Hypothalamus (tissue), 51 donors: ENCODE results near the gene NANOS2.

Source experiments
- DNase-seq, 51 donors: peaks; one replicate each; lab custom pipeline; 2025; lab: John Stamatoyannopoulos, UW

NANOS2 gene

GRCh38 chr19:45913874-45914830 is at the start of gene NANOS2:
Gene NANOS2 (minus strand): TSS chr19:45914778. CDS start chr19:45914693, 85 bp downstream.
- DNase-seq, result peak in 8 of 51 donors; percentile 2 to 38 (median 10)

DNA sequence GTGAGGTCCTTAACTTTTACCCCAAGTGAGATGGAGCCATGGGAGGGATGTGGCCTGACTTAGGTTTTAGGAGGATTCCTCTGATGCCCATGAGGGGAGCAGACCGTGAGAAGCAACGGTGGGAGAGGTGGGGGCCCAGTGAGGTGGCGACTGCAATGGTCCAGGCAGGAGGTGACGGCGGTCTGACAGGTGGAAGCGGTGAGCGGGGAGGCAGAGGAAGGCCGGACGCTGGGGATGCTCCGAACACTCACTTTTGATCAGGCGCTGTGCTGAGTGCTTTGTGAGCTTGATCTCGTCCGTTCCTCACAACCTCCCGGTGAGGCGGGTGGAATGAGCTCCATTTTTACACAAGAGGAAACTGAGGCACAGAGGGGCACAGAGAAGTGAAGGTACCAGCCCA is 47.4 kb upstream of the NANOS2 start:
- DNase-seq, result no peak

- DNase-seq, result peak in 8 of 51 donors; percentile 8 to 33 (median 12)
Observed at GRCh38 chr19:45960595-45961235, 46.1 kb upstream of the NANOS2 start.

DNA sequence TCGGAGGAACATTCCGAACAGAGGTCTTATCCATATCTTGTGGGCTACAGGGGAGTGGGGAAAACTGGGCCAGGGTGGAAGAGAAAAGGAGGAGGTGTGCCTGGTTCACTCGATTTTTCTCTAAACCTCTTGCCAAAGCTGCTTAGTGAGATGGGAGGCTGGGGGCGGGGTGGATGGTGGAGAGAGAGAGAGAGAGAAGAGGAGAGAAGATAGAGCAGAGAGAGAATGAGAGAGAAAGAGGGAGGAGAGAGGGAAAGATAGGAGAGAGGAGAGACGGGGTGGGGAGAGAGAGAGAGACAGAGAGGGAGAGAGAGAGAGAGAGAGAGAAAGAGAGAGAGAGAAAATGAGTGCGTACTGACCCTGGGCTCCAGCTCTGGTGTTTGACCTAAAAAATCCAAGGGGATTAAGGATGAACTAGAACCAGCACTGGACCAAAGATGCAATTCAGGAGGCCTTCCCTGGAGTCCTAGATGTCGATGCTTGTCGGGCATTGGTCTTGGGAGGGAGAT is 45.0 kb upstream of the NANOS2 start:
- no peak for DNase-seq

GRCh38 chr19:45958769-45959516 is 44.4 kb upstream of the NANOS2 start:
- peak in 1 of 51 donors; percentile 53 for DNase-seq

- DNase-seq, result no peak
Observed at GRCh38 chr19:45958320-45958719, 43.7 kb upstream of the NANOS2 start.

DNA sequence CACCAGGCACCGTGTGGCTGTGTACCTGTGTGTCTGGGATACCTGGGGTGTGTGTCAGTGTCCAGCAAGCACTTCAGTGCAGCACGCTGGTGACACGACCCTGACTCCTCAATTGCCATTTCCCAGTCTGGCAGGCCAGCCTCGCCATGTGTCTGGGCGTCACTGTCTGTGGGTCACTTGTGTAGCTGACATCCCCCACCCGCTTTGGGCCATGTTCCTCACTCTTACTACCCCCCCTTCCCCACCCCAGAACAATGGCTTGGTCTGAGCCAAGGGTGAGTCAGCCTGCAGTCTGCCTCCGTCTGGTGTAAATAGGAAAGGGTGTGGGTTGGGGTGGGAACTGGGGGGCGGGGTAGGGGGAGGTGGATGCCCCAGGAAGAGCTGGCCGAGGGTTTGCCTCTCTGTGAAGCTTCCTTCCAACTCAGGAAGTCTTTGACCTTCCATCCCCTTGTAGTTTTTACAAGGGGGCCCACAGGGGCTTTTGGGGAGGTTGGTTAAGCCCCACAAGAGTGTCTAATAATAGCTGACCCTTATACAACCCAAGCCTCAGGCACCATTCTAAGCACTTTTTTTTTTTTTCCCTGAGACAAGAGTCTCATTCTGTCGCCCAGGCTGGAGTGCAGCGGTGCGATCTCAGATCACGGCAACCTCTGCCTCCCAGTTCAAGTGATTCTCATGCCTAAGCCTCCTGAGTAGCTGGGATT is 41.5 kb upstream of the NANOS2 start:
- DNase-seq, result peak in 41 of 51 donors; percentile 7 to 88 (median 60)

DNA sequence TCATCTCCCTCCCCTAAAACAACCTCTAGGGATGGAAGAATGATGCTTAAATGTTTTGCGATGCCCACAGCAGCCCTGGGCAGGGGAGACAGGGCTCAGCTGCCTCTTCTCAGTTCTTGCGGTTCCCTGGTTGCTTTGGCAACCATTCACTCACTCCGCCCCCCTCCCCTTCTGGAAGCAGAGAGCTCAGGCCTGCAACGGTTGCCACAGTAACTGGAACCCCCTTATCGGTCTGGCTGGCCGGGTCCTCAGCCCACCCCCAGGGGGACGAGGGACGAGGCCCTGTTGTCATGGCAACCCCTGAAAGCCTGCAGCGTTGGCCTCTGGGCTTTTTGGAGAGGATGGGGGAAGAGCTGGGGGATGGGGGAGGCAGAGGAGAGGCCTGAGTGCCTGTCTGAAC is 39.6 kb upstream of the NANOS2 start:
- DNase-seq, result peak in 19 of 51 donors; percentile 24 to 64 (median 45)

DNA sequence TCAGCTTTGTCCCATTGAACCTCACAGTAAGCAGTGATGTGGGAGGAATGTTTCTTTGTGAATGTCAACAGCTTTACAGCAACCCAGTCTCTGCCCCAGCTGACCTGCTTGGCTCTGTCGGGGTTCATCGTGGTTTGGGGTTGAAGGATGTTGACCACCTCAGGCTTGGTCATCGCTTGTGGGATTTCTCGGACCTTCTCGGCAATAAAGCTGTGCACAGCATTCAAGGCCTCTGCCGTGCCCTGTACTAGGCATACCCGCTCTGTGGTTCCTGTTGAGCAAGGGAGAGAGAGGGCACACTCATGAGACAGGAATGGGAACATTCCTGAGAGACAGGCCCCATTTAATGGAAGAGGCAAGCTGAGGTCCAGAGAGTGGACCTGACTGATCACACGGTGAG is 39.1 kb upstream of the NANOS2 start:
- DNase-seq, result no peak

DNA sequence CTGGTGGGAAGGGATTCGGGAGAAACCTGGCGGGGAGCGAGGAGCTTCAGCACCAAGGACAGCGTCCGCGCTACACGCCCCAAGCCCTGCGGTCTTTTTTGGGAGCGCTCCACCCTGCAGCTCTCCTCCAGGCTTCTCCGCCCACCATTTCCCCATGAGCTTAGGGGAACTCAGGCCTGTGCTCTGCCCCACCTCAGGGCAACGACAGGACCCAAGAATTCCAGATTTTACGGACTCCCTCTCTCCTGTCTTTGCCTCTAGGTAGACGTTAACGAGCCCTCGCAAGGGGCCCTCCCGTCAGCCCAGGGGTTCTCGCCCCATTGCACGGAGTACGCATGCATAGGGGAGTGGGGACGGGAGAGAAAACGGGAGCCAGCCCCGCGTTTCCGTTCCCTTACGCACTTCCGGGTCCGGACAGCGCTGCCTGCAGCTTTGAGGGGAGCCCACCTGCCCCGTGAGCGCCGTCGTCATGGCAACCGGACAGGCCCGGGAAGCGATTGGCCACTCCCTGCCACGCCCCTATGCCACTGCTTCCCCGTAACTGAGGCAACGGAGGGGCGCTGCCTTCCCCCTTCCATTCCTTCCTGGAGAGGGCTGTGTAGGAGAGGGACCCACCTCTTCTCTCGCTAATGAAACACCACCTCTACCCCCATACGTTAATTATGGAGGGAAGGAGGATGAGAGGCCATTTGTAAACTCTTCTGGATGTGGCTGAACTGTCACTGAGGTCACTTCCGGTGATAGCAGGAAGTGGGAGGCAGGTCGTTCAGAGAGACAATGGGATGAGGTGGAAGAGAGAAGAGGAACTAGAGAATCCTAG is 38.3 kb upstream of the NANOS2 start:
- peak in 17 of 51 donors; percentile 8 to 48 (median 26) for DNase-seq

DNA sequence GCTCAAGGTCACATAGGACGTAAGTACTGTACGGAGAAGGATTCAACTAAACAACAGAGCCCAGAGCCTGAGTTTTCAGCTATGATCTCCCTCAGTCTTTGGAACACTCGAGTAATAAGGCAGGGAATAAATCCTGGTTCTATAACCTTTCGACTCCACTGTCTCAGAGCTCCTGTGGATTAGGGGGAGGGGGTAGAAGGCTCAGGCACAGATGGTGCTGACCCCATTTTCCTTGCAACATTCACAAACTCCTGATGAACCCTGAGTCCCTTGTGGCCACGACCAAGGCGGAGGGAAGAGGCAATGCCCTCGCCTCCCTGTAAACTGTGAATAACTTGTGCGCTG is 37.7 kb upstream of the NANOS2 start:
- DNase-seq, result peak in 1 of 51 donors; percentile 14

DNA sequence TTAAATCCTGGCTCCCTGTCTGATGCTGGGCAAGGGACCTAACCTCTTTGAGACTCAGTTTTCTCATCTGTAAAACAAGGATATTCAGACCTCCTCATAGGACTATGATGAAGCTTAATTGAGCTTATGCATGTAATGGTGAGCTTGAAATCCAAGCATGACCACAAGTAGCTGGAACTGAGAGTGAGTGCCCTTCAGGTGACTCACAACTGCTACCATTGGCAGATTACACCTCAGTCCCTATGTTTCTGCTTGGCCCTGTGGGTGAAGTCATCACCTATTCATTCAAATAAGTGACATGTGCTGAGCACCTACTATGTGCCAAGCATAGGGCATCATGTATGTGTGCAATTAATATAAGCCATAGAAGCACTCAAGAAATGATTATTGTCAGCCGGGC is 33.3 kb upstream of the NANOS2 start:
- no peak for DNase-seq

GRCh38 chr19:45940515-45940805 is 25.9 kb upstream of the NANOS2 start:
- no peak for DNase-seq

DNA sequence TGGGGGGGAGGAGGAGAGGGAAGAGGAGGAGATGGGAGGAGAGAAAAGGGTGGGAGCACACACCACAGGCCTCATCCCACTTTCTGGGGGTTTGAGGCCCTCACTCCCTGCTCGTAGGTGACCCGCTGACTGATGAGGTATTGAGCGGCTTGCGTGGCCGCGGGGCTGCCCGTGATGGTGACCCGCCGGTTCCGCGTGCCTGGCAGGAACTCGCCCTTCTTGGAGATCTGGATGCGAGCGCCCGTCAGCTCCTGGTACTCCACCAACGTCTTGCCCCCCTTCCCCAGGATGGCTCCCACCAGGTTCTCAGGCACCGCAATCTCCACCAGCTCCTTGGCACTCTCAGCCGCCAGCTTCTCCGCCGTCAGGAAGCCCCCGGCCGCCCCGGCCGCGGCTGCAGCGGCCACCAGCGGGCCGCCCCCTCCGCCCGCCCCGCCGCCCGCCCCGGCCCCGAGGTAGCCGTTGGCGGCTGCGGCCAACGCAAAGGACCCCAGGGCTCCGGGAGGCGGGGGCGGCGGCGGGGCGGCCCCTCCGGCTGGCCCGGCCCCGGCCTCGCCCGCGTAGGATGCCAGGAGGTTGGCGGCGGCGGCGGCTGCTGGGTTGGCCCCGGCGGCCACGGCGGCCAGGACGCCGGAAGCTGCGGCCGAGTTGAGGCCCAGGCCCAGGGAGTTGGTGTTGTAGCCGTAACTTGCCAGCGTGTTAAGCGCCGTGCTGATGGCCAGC is 25.4 kb upstream of the NANOS2 start:
- no peak for DNase-seq

- DNase-seq, result no peak
Observed at GRCh38 chr19:45938733-45939319, 24.2 kb upstream of the NANOS2 start.

GRCh38 chr19:45935267-45935666 is 20.7 kb upstream of the NANOS2 start:
- DNase-seq, result no peak

DNA sequence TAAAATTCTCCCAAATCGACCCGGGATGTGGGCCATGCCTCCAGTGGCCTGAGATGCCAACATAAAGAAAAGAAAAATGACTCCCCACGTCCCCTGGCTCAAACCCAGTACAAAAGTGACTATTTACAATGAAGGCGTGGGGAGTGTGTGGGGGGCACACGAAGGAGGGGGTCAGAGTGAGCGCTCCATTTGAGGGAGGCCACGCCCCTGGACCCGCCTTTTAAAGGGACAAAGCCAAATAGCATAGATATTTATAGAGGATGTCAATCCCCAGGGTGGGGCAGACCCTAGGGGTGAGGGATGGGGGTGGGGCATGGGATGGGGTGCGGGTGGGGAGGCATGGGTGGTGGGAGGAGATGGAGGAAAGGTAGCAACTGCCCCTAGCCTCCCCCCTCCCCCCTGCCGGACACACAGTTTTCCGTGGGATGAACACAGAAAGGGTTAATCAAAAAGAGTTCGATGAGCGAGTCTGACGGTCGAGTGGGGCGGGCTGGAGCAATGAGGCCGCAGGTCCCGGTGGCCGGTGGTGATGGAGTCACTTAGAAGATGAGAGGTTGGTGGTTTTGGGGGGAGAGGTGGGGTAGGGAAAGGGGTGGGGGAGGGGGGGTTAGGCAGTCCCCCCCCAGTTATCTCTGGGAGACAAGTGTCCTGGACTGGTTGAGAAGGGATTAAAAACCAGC is 20.1 kb upstream of the NANOS2 start:
- DNase-seq, result no peak

DNA sequence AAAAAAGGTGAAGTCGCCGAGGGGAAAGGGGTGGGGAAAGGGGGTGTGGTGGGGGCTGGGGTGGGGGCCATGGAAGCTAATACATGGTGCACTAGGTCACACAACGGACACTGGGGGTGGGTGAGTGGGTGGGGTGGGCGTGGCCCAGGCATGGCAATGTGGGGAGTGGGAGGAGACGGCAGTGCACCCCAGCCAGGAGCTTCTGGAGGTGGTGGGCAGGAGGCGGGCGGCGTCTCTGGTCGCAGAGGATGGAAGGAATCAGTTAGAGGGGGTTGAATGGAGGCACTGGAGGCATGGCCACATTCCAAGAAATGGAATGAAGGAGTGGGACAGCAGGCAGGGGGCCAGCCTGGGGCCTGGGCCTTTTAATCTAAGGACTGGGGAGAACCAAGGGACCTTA is 19.2 kb upstream of the NANOS2 start:
- DNase-seq, result no peak
